Measurements from ENCODE around the gene MAP3K2.

GRCh38 chr2:127384529-127384928 is 3.2 kb downstream of the MAP3K2 start:
- TF ChIP-seq POLR2A (IDR thresholded peaks at IDR 0.05) (no peak), POLR2AphosphoS5 (IDR thresholded peaks at IDR 0.05) (no peak)
- TF ChIP-seq, protein P1, sequence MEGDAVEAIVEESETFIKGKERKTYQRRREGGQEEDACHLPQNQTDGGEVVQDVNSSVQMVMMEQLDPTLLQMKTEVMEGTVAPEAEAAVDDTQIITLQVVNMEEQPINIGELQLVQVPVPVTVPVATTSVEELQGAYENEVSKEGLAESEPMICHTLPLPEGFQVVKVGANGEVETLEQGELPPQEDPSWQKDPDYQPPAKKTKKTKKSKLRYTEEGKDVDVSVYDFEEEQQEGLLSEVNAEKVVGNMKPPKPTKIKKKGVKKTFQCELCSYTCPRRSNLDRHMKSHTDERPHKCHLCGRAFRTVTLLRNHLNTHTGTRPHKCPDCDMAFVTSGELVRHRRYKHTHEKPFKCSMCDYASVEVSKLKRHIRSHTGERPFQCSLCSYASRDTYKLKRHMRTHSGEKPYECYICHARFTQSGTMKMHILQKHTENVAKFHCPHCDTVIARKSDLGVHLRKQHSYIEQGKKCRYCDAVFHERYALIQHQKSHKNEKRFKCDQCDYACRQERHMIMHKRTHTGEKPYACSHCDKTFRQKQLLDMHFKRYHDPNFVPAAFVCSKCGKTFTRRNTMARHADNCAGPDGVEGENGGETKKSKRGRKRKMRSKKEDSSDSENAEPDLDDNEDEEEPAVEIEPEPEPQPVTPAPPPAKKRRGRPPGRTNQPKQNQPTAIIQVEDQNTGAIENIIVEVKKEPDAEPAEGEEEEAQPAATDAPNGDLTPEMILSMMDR (IDR thresholded peaks at IDR 0.05), result no peak

All from prostate gland (tissue), 2 donors.